Measurements from ENCODE around the gene MYL1. TPM values are rescaled to one million over a fixed set of nuclear protein-coding genes. Genes with fewer than 3 reads are reported as not detected.
A peak's percentile ranks its signal among the peaks of the same experiment; 100 is the strongest.

MYL1 gene
- 2.2 and 3.3 TPM in 2 replicates for total RNA-seq (2014; rRNA removed; shearing (Covaris generic))

DNA sequence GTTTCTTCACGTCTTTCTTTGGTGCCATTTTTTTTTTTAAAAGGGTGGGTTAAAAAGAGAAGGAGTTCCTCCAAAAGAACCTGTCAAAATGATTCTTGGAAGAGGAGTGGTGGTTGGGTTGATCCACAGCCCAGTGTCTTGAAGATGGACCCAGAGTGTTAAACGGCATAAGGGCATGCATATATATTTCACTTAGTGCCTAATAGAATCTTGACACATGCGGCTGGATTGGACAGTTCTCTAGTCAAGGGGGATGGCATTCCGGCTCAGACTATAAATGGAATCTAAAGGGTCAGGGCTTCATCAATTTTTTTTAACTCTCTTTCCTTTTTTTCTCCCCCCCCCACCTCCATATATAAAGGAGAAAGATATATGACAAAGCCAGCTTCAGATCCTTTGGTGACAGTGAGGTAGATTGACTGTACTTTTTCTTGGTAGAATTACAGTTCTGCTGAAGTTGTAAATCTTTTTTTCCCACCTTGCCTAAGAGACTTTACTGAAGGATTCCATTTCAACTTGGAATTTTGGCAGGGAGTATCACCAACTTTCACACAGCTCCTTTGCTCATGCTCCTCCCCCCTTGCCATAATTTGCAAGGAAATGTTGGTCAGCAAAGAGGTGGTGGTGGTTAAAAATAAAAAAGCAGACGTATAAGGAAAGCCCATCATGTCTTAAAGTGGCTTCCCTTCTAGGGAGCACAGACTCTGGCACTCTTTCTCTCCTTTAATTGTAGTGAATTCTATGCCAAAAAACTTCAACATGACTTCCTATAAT lies at the start of gene MYL1:
MYL1 (minus strand) TSS at position 160 of the 774 bp plus-strand sequence; CDS start at position 28, 132 bp downstream.
- H3K36me3 ChIP-seq: no peaks in the 10 kb centered on the region
- H3K27ac ChIP-seq: no peak within 1 kb of the TSS
- no peaks in the 10 kb centered on the region for H3K27me3 ChIP-seq
- H3K4me1 ChIP-seq: peaks cover 25% of the 10 kb centered on the region
- H3K9me3 ChIP-seq (replicated peaks): no peaks in the 10 kb centered on the region
- H3K4me3 ChIP-seq: no peak within 1 kb of the TSS
- no peak for DNase-seq

DNA sequence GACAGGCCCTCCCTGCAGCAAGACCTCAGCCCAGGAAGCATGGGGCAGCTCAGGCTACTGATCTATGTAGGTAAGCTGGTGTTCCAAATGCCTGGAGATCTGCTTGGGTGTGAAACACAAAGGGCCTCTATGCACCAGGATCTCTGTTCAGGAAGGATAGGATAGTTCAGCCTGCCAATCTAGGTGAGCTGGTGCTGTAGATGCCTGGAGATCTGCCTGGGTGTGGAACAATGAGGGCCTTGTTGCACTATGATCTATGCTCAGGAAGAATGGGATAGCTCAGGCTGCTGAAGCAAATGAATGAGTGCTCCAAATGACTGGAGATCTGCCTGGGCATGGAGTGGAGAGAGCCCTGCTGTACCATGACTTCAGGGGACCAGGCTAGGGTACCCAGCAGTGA lies 48.9 kb upstream of the MYL1 start:
- Histone ChIP-seq H3K4me3 (no peak overlapping the region), H3K4me1 (peaks cover 16% of the 10 kb centered on the region), H3K27me3 (no peaks in the 10 kb centered on the region), H3K27ac (no peak overlapping the region), H3K9me3 (replicated peaks) (no peaks in the 10 kb centered on the region), H3K36me3 (no peaks in the 10 kb centered on the region)
- peak in 1 of 2 experiments; percentile 7 for DNase-seq

DNA sequence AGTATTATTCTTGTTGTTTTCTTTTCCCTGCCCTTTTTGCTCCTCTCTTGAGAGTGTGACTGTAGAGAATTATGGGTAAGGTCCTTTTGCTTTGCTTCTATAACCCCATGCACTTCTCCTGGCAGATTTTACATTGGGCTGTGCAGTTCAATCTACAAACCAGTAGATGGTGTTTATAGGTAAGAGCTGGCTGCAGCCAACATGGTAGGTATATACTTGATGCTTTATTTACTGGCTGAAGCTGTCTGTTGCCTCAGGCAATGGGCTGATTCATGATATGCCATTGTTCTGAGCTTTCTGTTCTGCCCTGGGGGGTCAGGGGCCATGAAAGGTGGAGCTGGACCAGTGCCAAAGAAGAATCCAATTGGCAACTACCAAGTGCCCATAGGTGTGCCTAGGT lies 48.3 kb upstream of the MYL1 start:
- Histone ChIP-seq H3K4me3 (no peak overlapping the region), H3K9me3 (replicated peaks) (no peaks in the 10 kb centered on the region)

DNA sequence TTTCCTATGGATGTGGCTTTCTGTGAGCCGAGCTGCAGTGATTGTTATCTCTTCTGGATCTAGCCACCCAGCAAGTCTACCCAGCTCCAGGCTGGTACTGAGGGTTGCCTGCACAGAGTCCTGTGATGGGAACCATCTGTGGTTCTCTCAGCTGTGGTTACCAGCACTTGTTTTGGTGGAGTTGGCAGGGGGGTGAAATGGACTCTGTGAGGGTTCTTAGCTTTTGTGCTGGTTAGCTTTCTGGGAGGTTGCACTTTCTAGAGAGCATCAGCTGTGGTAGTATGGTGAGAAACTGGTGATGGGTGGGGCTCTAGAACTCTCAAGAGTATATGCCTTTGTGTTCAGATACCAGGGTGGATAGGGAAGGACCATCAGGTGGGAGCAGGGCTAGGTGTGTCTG lies 45.4 kb upstream of the MYL1 start:
- Histone ChIP-seq H3K36me3 (no peaks in the 10 kb centered on the region), H3K27ac (no peak overlapping the region), H3K4me3 (no peak overlapping the region), H3K4me1 (no peaks in the 10 kb centered on the region), H3K9me3 (replicated peaks) (no peaks in the 10 kb centered on the region), H3K27me3 (no peaks in the 10 kb centered on the region)
- no peak for DNase-seq

More for the DNA sequence above, 48.3 kb upstream of the MYL1 start:
- Histone ChIP-seq H3K27me3 (no peaks in the 10 kb centered on the region), H3K36me3 (no peaks in the 10 kb centered on the region), H3K27ac (no peak overlapping the region), H3K4me1 (peaks cover 16% of the 10 kb centered on the region)
- no peak for DNase-seq

DNA sequence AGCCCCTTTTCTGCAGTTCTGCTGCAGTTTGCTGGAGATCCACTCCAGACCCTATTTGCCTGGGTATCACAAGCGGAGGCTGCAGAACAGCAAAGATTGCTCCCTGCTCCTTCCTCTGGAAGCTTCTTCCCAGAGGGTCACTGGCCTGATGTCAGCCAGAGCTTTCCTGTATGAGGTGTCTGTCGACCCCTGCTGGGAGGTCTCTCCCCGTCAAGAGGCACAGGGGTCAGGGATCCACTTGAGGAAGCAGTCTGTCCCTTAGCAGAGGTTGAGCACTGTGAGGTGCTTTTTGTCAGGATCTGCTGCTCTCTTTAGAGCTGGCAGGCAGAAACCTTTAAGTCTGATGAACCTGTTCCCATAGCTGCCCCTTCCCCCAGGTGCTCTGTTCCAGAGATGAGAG lies 42.0 kb upstream of the MYL1 start:
- H3K4me1 ChIP-seq: no peaks in the 10 kb centered on the region
- H3K36me3 ChIP-seq: no peaks in the 10 kb centered on the region
- H3K4me3 ChIP-seq: no peak overlapping the region
- H3K27me3 ChIP-seq: no peaks in the 10 kb centered on the region
- H3K27ac ChIP-seq: no peak overlapping the region
- H3K9me3 ChIP-seq (replicated peaks): no peaks in the 10 kb centered on the region
- peak in 1 of 2 experiments; percentile 15 for DNase-seq

DNA sequence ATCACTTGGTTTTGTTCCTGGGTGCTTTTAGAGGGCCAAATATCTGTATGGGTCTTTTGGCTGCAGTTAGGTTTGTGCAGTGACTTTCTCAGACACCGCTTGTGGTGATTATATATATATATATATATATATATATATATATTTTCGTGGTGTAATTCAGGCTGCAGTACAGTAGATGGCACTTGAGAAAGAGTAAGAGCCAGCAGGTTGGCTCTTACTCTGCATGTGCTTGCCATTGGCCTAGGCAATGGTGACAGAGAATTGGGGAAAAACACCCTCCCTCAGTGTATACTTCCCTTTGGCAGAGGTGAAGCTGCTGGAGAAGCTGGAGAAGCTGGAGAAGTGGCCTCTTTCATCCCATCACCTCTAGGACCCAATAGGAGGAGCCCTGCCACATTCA lies 22.2 kb upstream of the MYL1 start:
- Histone ChIP-seq H3K36me3 (no peaks in the 10 kb centered on the region), H3K27me3 (no peaks in the 10 kb centered on the region)

DNA sequence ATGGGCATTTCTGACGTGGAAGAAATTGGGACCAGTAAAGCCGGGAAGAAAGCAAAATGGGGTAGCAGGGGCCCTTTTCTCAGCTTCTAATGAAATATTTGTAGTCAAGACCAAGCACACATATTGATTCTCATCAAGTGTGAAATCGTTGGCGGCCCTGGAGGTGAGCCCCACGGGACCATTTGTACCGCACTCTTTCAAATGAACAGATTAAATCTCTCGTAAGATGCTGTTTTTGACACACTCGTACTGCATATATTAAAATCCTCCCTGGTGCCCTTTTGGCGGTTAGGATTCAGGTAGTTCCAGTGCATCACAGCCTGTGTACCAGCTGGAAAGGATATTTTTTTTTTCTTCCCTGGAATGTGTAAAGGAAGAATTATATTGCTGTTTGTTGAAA lies 9.9 kb upstream of the MYL1 start:
- no peaks in the 10 kb centered on the region for H3K36me3 ChIP-seq
- H3K4me1 ChIP-seq: peaks cover 6% of the 10 kb centered on the region
- peaks cover 5% of the 10 kb centered on the region; the same call in 1 of the 2 replicates for H3K9me3 ChIP-seq (replicated peaks)
- H3K27ac ChIP-seq: no peak overlapping the region
- no peaks in the 10 kb centered on the region for H3K27me3 ChIP-seq
- DNase-seq: no peak
- H3K4me3 ChIP-seq: no peak overlapping the region

More for the DNA sequence above, 22.2 kb upstream of the MYL1 start:
- no peak for DNase-seq
- no peaks in the 10 kb centered on the region for H3K4me1 ChIP-seq
- H3K4me3 ChIP-seq: no peak overlapping the region
- no peaks in the 10 kb centered on the region for H3K9me3 ChIP-seq (replicated peaks)
- no peak overlapping the region for H3K27ac ChIP-seq

DNA sequence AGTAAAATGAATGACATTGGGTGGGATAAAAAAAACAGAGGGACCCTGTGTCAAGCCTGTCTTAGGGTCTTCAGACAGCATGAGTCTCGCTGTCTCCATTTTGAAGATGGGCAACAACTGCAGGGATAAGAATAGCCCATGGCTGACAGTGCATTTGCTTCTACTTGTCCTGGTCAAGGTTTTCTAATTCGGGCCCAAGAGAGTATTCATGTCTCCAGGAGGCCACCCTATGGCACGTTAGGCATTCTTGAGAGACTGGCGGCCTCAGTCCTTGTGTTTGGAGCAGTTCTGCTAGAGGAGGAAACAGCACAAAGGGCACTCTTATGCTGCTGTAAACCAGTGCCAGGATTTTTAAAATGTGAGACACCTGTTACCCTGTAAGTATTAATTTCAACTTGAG lies 9.5 kb upstream of the MYL1 start:
- Histone ChIP-seq H3K4me1 (peaks cover 11% of the 10 kb centered on the region), H3K27ac (no peak overlapping the region), H3K9me3 (replicated peaks) (peaks cover 2% of the 10 kb centered on the region; the same call in 1 of the 2 replicates), H3K36me3 (no peaks in the 10 kb centered on the region), H3K4me3 (no peak overlapping the region), H3K27me3 (no peaks in the 10 kb centered on the region)
- no peak for DNase-seq

DNA sequence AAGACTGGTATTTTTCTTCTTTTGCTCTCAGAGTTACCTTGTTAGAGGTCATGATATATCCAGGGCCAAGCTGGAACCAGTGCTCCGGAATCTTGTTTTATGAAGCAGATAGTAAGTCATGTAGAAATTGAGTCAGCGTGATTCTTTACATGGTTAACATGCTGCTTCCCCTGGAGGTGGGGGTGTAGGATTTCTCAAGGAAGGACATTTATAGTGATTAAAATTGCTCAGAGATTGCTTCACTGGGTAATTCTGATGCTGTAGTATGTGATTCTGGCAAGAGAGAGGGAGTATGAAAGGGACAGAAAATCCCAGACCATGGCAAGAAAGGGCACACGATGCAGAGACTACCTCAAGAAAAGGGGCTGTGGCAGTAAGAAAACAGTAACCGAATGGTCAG lies 8.0 kb upstream of the MYL1 start:
- no peak for DNase-seq
- Histone ChIP-seq H3K27me3 (no peaks in the 10 kb centered on the region), H3K9me3 (replicated peaks) (peaks cover 2% of the 10 kb centered on the region; the same call in 1 of the 2 replicates), H3K4me1 (peaks cover 23% of the 10 kb centered on the region), H3K27ac (no peak overlapping the region), H3K4me3 (no peak overlapping the region), H3K36me3 (no peaks in the 10 kb centered on the region)

DNA sequence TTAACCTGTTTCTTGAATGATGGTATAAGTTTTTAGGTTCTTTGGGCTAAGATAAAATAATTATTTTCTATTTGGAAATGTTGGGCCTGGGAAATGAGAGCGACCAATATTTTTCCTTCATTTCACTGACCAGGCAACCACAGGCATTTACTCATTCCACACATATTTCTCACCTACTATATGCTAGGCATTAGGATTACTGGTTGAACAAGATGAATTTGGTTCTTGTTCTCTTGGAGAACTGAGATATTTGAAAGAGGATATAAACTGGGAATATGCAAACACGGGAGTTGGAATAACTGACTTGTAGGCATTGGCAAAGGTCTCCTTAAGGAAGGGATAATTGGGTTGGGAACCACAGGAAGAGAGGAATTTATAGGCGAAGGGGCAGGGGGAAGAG lies 3.9 kb upstream of the MYL1 start:
- H3K4me3 ChIP-seq: no peak overlapping the region; the same call in 1 of the 2 replicates
- peak; percentile 17 to 44 for DNase-seq
- no peaks in the 10 kb centered on the region for H3K27me3 ChIP-seq
- no peaks in the 10 kb centered on the region for H3K36me3 ChIP-seq
- peak overlapping the region; percentile 85 for H3K27ac ChIP-seq
- H3K4me1 ChIP-seq: peaks cover 20% of the 10 kb centered on the region
- 0 out of 2 replicates have a peak, but pooled peaks cover 2% of the 10 kb centered on the region for H3K9me3 ChIP-seq (replicated peaks)

DNA sequence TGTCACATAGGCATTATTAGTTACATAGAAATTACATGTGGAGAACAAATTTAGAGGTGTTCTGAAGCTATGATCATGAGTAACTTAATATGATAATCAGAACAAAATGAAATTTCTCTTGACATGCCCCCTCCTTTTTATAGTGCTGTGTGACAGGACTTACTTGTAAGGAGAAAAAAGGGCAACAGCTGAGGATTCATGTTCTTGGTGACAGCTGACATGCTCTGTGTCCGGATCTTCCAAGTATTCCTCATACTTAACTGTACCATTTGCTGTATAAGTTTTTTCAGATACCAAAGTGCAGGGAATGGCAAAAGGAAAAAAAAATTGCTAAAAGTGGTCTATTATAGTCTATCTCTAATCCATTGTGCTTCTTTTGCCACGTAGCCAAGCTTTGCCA lies 3.5 kb upstream of the MYL1 start:
- Histone ChIP-seq H3K9me3 (replicated peaks) (0 out of 2 replicates have a peak, but pooled peaks cover 2% of the 10 kb centered on the region), H3K4me3 (no peak overlapping the region; the same call in 1 of the 2 replicates), H3K36me3 (no peaks in the 10 kb centered on the region), H3K27ac (peak overlapping the region; percentile 85), H3K4me1 (peaks cover 20% of the 10 kb centered on the region), H3K27me3 (no peaks in the 10 kb centered on the region)
- peak; percentile 41 to 65 for DNase-seq

DNA sequence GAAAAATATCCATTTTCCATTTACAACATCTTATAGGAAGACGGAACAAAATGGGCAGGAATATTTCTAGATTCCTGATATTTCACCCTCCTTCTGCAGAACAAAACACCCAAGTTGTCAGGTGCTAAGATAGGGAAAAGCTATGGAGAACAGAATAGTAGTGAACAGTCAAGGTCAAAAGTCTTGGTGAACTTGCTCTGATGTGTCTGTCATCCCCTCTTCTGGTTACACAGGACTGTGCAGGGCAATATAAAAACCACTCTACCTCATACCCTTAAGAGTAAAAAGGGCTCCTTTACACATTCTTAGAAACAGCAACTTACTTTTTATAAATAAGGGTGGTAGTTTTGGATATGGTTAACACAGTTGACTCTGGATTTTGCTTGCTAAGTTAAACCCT lies 4.4 kb downstream of the MYL1 start:
- no peaks in the 10 kb centered on the region for H3K36me3 ChIP-seq
- no peak overlapping the region for H3K4me3 ChIP-seq
- H3K4me1 ChIP-seq: peaks cover 19% of the 10 kb centered on the region
- DNase-seq: no peak
- no peaks in the 10 kb centered on the region for H3K27me3 ChIP-seq
- H3K9me3 ChIP-seq (replicated peaks): no peaks in the 10 kb centered on the region
- H3K27ac ChIP-seq: no peak overlapping the region

DNA sequence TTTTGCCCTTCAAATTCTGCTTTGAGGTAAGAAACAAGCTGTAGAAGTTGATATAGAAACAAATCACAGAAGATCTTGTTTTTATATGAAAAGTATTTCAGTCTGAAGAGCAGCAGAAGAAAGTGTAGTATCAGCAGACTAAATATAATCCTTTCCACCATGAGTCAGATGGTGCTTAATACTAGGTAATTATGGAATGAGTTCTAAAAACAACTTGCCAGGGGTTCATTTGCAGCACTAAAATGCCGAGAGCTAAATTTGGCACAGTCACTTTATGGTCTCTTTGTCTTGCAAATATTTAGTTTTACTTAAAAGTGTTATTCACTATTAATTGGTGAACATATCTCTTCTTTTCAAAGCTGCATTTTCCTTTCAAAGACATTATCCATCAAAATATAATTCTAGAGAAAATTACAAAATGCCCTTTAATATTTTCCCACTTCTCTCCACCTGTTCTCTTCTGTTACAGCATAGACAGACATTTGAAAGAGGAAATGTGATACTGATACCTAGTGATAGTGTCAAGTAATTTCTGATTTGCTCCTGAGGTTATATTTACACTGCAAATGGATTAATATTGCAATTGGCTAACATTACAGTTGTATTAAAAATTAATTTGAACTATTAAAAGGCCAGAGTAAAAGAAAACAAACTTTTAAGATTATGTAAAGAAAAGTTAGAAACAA lies 5.3 kb downstream of the MYL1 start:
- H3K36me3 ChIP-seq: no peaks in the 10 kb centered on the region
- no peak overlapping the region for H3K4me3 ChIP-seq
- peaks cover 24% of the 10 kb centered on the region for H3K4me1 ChIP-seq
- H3K9me3 ChIP-seq (replicated peaks): no peaks in the 10 kb centered on the region
- peak in 1 of 2 experiments; percentile 59 for DNase-seq
- peak overlapping the region; percentile 45 for H3K27ac ChIP-seq
- H3K27me3 ChIP-seq: no peaks in the 10 kb centered on the region

DNA sequence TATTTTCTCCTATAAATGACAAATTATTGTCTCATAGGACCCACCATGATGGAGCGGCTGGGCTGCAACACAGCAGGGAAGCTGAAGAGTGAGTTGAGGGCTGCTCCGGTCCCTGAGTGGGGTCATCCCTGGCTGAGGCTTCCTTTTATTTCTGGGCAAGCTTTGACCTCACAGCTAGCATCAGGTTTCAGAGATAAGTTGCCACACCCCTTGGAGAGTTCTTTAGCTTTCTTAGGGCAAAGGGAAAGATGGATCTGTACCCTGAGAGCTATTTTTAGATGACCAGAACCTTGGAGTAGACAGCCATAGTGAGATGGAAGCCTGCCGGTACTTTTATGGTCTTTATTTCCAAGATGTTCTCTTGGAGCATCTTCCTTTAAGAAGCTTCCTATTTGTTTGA lies 11.5 kb downstream of the MYL1 start:
- Histone ChIP-seq H3K4me1 (peaks cover 26% of the 10 kb centered on the region), H3K27me3 (no peaks in the 10 kb centered on the region), H3K36me3 (no peaks in the 10 kb centered on the region), H3K9me3 (replicated peaks) (no peaks in the 10 kb centered on the region), H3K27ac (no peak overlapping the region), H3K4me3 (no peak overlapping the region)
- DNase-seq: no peak

DNA sequence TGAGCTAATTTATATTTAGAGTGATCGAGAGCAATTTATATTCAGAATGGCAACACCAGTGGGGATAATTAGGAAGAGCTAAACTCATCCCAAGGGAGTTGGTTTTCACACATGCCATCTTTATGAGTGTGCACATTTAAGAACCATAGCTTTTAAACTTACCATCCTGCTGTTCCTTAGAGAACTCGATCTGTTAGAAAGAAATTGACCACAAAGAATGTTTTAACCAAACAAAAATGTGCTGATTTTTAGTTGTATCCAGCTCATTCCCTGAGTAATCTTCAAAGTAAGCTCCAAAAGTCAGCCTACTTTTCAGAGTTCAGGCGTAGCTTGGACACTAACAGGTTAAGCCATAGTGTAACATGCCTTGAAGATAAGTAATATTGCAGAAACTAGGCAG lies 12.6 kb downstream of the MYL1 start:
- H3K36me3 ChIP-seq: no peaks in the 10 kb centered on the region
- H3K4me3 ChIP-seq: no peak overlapping the region
- DNase-seq: peak in 1 of 2 experiments; percentile 29
- H3K27me3 ChIP-seq: no peaks in the 10 kb centered on the region
- H3K4me1 ChIP-seq: peaks cover 26% of the 10 kb centered on the region
- H3K27ac ChIP-seq: no peak overlapping the region
- H3K9me3 ChIP-seq (replicated peaks): no peaks in the 10 kb centered on the region
